ENCODE data around the gene ZP1.

ZP1 gene

GRCh38 chr11:60912851-60913528 lies 45.6 kb downstream of the ZP1 start:
- TF ChIP-seq CTCF (IDR thresholded peaks at IDR 0.05; ENCODE audit: low read depth, low read length, missing control alignments), result no peak
- no peak for DNase-seq (ENCODE audit: low read depth)
- no peak overlapping the region for H3K4me3 ChIP-seq (ENCODE audit: low read depth, low read length)

GRCh38 chr11:60913793-60914632 lies 46.7 kb downstream of the ZP1 start, which contains the start of gene TMEM109:
Gene TMEM109, plus strand, starts transcription at chr11:60914158. Its CDS starts 5,536 bp downstream, at chr11:60919694.
- peak; percentile 75 for DNase-seq (ENCODE audit: low read depth)
- H3K4me3 ChIP-seq (ENCODE audit: low read depth, low read length), result peak within 1 kb of the TSS; percentile 70
- no peak for TF ChIP-seq CTCF (IDR thresholded peaks at IDR 0.05; ENCODE audit: low read depth, low read length, missing control alignments)

GRCh38 chr11:60914633-60915247 lies 47.4 kb downstream of the ZP1 start:
- no peak for TF ChIP-seq CTCF (IDR thresholded peaks at IDR 0.05; ENCODE audit: low read depth, low read length, missing control alignments)
- peak overlapping the region; percentile 70 for H3K4me3 ChIP-seq (ENCODE audit: low read depth, low read length)
- DNase-seq (ENCODE audit: low read depth), result no peak

- peak; percentile 23 for TF ChIP-seq CTCF (IDR thresholded peaks at IDR 0.05; ENCODE audit: low read depth, low read length, missing control alignments)
- DNase-seq (ENCODE audit: low read depth), result peak; percentile 68
- H3K4me3 ChIP-seq (ENCODE audit: low read depth, low read length), result peak overlapping the region; percentile 70
These were observed 48.0 kb downstream of the ZP1 start for GRCh38 chr11:60915248-60915914.

GRCh38 chr11:60916669-60917206 lies 49.4 kb downstream of the ZP1 start:
- no peak overlapping the region for H3K4me3 ChIP-seq (ENCODE audit: low read depth, low read length)
- no peak for TF ChIP-seq CTCF (IDR thresholded peaks at IDR 0.05; ENCODE audit: low read depth, low read length, missing control alignments)
- DNase-seq (ENCODE audit: low read depth), result no peak

GRCh38 chr11:60917267-60917666 lies 49.9 kb downstream of the ZP1 start:
- TF ChIP-seq CTCF (IDR thresholded peaks at IDR 0.05; ENCODE audit: low read depth, low read length, missing control alignments), result no peak
- DNase-seq (ENCODE audit: low read depth), result no peak
- no peak overlapping the region for H3K4me3 ChIP-seq (ENCODE audit: low read depth, low read length)
